ENCODE measurements around the gene EXOC8. TPM values are rescaled to one million over a fixed set of nuclear protein-coding genes. Genes with fewer than 3 reads are reported as not detected.
A peak's percentile ranks its signal among the peaks of the same experiment; 100 is the strongest.

The EXOC8 gene, protein sequence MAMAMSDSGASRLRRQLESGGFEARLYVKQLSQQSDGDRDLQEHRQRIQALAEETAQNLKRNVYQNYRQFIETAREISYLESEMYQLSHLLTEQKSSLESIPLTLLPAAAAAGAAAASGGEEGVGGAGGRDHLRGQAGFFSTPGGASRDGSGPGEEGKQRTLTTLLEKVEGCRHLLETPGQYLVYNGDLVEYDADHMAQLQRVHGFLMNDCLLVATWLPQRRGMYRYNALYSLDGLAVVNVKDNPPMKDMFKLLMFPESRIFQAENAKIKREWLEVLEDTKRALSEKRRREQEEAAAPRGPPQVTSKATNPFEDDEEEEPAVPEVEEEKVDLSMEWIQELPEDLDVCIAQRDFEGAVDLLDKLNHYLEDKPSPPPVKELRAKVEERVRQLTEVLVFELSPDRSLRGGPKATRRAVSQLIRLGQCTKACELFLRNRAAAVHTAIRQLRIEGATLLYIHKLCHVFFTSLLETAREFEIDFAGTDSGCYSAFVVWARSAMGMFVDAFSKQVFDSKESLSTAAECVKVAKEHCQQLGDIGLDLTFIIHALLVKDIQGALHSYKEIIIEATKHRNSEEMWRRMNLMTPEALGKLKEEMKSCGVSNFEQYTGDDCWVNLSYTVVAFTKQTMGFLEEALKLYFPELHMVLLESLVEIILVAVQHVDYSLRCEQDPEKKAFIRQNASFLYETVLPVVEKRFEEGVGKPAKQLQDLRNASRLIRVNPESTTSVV
- 12.6 and 13.2 TPM in 2 replicates for total RNA-seq
- polyA plus RNA-seq: 2.3 and 2.8 TPM in 2 replicates
- 2.8 and 3.0 TPM in 2 replicates for polyA plus RNA-seq (2011; cell fraction: cytosol; rRNA removed)
- polyA plus RNA-seq (2011; cell fraction: nucleus; rRNA removed): 5.6 and 8.5 TPM in 2 replicates
- 5.6 and 7.1 TPM in 2 replicates for polyA plus RNA-seq (2012)
- polyA minus RNA-seq: 13.2 and 13.7 TPM in 2 replicates
- 8.3 TPM for polyA minus RNA-seq (2011; cell fraction: cytosol; rRNA and poly(A)+ RNA removed)
- 10.1 and 11.5 TPM in 2 replicates for polyA minus RNA-seq (2011; cell fraction: nucleus; rRNA and poly(A)+ RNA removed)
- percentile 92 among the genes with signal in this experiment for Bru-seq, nascent RNA
- BruChase-seq, experiment 1, labeled RNA remaining after a 6-hour chase: percentile 95 among the genes with signal in this experiment
- percentile 99 among the genes with signal in this experiment for BruChase-seq, experiment 2, labeled RNA remaining after a 2-hour chase
- long read RNA-seq, full-length matches to known transcripts: 13 of 13 reads
- long read RNA-seq, partial matches to known transcripts: 0 of 13 reads
- long read RNA-seq, other reads (novel, unspliced or antisense): 0 of 13 reads

DNA sequence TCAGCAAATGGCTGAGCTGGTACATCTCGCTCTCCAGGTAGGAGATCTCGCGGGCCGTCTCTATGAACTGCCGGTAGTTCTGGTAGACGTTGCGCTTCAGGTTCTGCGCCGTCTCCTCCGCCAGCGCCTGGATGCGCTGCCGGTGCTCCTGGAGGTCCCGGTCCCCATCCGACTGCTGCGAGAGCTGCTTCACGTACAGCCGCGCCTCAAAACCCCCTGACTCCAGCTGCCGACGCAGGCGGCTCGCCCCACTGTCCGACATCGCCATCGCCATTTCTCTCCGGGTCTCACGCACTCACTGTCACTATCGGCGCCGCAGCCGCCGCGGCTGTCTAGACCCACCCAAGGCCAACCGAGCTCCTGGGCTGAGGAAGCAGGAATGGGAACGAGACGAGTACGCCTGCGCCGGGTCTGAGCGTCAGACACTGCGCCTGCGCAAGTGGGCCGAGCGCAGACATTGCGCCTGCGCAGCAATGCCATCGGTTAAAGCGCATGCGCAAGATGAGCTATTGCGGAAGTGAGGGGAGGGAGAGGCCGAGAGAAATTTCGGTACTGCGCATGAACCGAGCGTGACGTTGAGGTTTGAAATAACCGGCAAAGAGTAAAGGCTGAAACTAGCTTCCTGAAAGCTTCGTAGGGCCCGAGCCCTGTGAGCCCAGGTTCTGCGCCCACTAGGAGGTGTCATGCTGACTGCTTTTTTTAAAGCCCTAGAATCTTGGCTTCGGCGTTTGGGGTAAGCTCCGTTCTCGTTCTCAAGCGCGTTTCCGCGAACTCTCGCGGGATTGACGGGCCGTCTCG lies at the start of gene EXOC8:
EXOC8 (minus strand) TSS at position 381 of the 798 bp plus-strand sequence; CDS start at position 274, 107 bp downstream.
- Histone ChIP-seq H4K20me1 (replicated peaks; ENCODE audit: control insufficient read depth, extremely low read depth, insufficient read depth, low read length) (no peaks in the 10 kb centered on the region), H3K9me3 (replicated peaks; ENCODE audit: control insufficient read depth, insufficient read depth, low read length) (no peaks in the 10 kb centered on the region), H3K4me3 (replicated peaks in 1 of 3; ENCODE audit: insufficient read depth in 1 of 3, low read depth in 1 of 3, low read length in 3 of 3) (peak within 1 kb of the TSS; percentile 36 to 89 (median 70)), H3K9ac (replicated peaks; ENCODE audit: extremely low read depth, insufficient read depth, low read length) (peak within 1 kb of the TSS; percentile 93), H3K4me2 (ENCODE audit: insufficient read depth, low read length) (peak within 1 kb of the TSS; percentile 84), H3K36me3 (ENCODE audit: control insufficient read depth in 2 of 2, extremely low read depth in 1 of 2, insufficient read depth in 2 of 2, low read length in 2 of 2) (no peaks in the 10 kb centered on the region), H3K4me1 (ENCODE audit: control insufficient read depth, extremely low read depth, insufficient read depth, low read length) (peaks cover 47% of the 10 kb centered on the region), H3K27ac (ENCODE audit: insufficient read depth, low read depth, low read length) (peak within 1 kb of the TSS; percentile 90), H3K27me3 (ENCODE audit: control insufficient read depth in 2 of 2, insufficient read depth in 2 of 2, low read length in 2 of 2) (no peaks in the 10 kb centered on the region), H3K79me2 (ENCODE audit: control insufficient read depth, insufficient read depth, low read length) (peaks cover 65% of the 10 kb centered on the region), H3K9me1 (replicated peaks; ENCODE audit: control insufficient read depth, extremely low read depth, insufficient read depth, low read length) (no peaks in the 10 kb centered on the region), H2AFZ (ENCODE audit: low read depth, low read length) (peak within 1 kb of the TSS; percentile 22)
- DNase-seq (ENCODE audit: low read depth, low spot score) (peak; percentile 100), FAIRE-seq (peak; percentile 92)
- ChIA-PET POLR2A (interaction anchor here (0.6 to 1.6 kb wide), 10 partner anchors 11 to 385 kb away, joined by 3 to 7 read pairs (median 3); no protein-coding TSS in a partner anchor), CTCF (interaction anchor here (0.8 to 1.9 kb wide), 18 partner anchors 13 to 265 kb away, joined by 3 to 11 read pairs (median 4); partner anchors contain the start of gene EGLN1)
- TF ChIP-seq JUN (IDR thresholded peaks at IDR 0.05; ENCODE audit: borderline replicate concordance, insufficient read depth, insufficient read length, low read depth): no peak
- TF ChIP-seq CTCF (IDR thresholded peaks at IDR 0.05; ENCODE audit: extremely low read depth in 1 of 2, insufficient read depth in 1 of 2, low read depth in 1 of 2, low read length in 2 of 2): peak in 1 of 2 donors; percentile 4
- TF ChIP-seq MYC (IDR thresholded peaks at IDR 0.05; ENCODE audit: low read depth, low read length): no peak
- no peak for TF ChIP-seq EZH2 (IDR thresholded peaks at IDR 0.05; ENCODE audit: borderline replicate concordance, low read depth, low read length, severe bottlenecking)
- TF ChIP-seq POLR2AphosphoS5 (IDR thresholded peaks at IDR 0.05; ENCODE audit: insufficient read depth, low read depth, low read length): no peak
- TF ChIP-seq, protein P1, sequence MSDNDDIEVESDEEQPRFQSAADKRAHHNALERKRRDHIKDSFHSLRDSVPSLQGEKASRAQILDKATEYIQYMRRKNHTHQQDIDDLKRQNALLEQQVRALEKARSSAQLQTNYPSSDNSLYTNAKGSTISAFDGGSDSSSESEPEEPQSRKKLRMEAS (IDR thresholded peaks at IDR 0.05; ENCODE audit: insufficient read depth, insufficient read length): no peak
- peak; percentile 77 for TF ChIP-seq POLR2A (IDR thresholded peaks at IDR 0.05; ENCODE audit: low read depth, low read length)
- no peak for TF ChIP-seq FOS (IDR thresholded peaks at IDR 0.05; ENCODE audit: borderline replicate concordance, insufficient read depth, low read length)
- no peak for TF ChIP-seq GATA2 (IDR thresholded peaks at IDR 0.05; ENCODE audit: insufficient read depth, insufficient read length, low read depth, low read length)
- dilution Hi-C loops (cut with MboI; ENCODE audit: extremely low pct_ligation_motif_present, low sequenced_read_pairs) (no loop called here), intact Hi-C loops (cut with micrococcal nuclease) (loop anchor here (1.0 to 10.0 kb wide), 6 partner anchors 15 to 360 kb away; partner anchors contain the start of genes ARV1, GNPAT and TTC13)
- BruUV-seq (replicated peaks): no TSS peak

Data from endothelial cell of umbilical vein (primary cell).